Prostate gland (tissue), 2 donors: ENCODE measurements around the gene KLHL5.

Source experiments
- POLR2AphosphoS5 ChIP-seq: sonication (generic); formaldehyde crosslinking; IDR thresholded peaks from one replicate; pipeline ENCODE4 v1.6.1; 2017; ENCODE audit warnings: antibody characterized with exemption
- TF ChIP-seq, protein P1 (sequence below), 4 experiments: fragments of 200-600 bp in 2 of 4; fragments of 450-650 bp in 2 of 4; sonication (generic) in 2 of 4; IDR thresholded peaks; 1 replicate in 3 of 4; 2 replicates in 1 of 4; pipeline ENCODE4 v1.5.1; 2016 to 2019; ENCODE audit warnings: antibody characterized with exemption in 4 of 4, mild to moderate bottlenecking in 2 of 4, moderate library complexity in 2 of 4

DNA sequence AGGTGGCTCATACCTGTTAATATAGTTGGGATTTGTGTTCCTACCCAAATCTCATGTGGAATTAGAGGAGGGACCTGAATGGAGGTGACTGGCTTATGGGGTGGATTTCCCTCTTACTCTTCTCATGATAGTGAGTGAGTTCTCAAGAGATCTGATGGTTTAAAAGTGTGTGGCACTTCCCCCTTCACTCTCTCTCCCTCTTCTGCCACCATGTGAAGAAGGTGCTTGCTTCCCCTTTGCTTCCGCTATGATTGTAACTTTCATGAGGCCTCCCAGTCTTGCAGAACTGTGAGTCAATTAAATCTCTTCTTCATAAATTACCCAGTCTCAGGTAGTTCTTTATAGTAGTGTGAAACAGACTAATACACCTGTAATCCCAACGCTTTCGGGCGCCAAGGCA, 92.0 kb downstream of the KLHL5 start:
- TF ChIP-seq, protein P1, sequence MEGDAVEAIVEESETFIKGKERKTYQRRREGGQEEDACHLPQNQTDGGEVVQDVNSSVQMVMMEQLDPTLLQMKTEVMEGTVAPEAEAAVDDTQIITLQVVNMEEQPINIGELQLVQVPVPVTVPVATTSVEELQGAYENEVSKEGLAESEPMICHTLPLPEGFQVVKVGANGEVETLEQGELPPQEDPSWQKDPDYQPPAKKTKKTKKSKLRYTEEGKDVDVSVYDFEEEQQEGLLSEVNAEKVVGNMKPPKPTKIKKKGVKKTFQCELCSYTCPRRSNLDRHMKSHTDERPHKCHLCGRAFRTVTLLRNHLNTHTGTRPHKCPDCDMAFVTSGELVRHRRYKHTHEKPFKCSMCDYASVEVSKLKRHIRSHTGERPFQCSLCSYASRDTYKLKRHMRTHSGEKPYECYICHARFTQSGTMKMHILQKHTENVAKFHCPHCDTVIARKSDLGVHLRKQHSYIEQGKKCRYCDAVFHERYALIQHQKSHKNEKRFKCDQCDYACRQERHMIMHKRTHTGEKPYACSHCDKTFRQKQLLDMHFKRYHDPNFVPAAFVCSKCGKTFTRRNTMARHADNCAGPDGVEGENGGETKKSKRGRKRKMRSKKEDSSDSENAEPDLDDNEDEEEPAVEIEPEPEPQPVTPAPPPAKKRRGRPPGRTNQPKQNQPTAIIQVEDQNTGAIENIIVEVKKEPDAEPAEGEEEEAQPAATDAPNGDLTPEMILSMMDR (IDR thresholded peaks at IDR 0.05), result no peak
- TF ChIP-seq POLR2AphosphoS5, result no peak
